H1 (cell line): ENCODE data around the gene SPAG8. TPM values are rescaled to one million over a fixed set of nuclear protein-coding genes. Genes with fewer than 3 reads are reported as not detected.

Experiments used
- CTCF ChIA-PET: fragments of 300-600 bp; sonication (Branson Sonifier 250); formaldehyde crosslinking; loops from one replicate; lab custom pipeline; 2021; ENCODE audit not compliant: partially characterized antibody; lab: Charles Lee
- POLR2A ChIA-PET: fragments of 300-600 bp; sonication (Branson Sonifier 250); formaldehyde crosslinking; loops from one replicate; lab custom pipeline; 2021; ENCODE audit warnings: inconsistent platforms; ENCODE audit not compliant: partially characterized antibody; lab: Charles Lee
- DNase-seq, 2 experiments: peaks; one replicate each; pipeline versions ENCODE4 v3.0.0 to v3.0.0-alpha.2; 2010 to 2022; ENCODE audit warnings: low spot score in 2 of 2, low read depth in 1 of 2, mixed read lengths in 1 of 2
- FAIRE-seq: peaks from 2 replicates; lab custom pipeline; 2011; peaks lifted over from hg19 to GRCh38; lab: Jason Lieb, UNC
- H2AFZ ChIP-seq: 2 replicates; pipeline ENCODE4 v1.8.1; 2012; ENCODE audit warnings: low read length, inconsistent platforms
- H2AK5ac ChIP-seq: 2 replicates; pipeline ENCODE4 v1.6.1; 2013; ENCODE audit warnings: low read depth, low read length
- H2BK120ac ChIP-seq: replicated peaks from 2 replicates; pipeline ENCODE3; 2013; ENCODE audit warnings: low read depth, low read length, inconsistent platforms
- H2BK12ac ChIP-seq: 2 replicates; pipeline ENCODE4 v1.6.1; 2013; ENCODE audit warnings: low read depth, low read length
- H2BK15ac ChIP-seq: 2 replicates; pipeline ENCODE4 v1.6.1; 2013; ENCODE audit warnings: low read length
- H2BK20ac ChIP-seq: 2 replicates; pipeline ENCODE4 v1.6.1; 2013; ENCODE audit warnings: low read length
- H2BK5ac ChIP-seq: 2 replicates; pipeline ENCODE4 v1.6.1; 2013; ENCODE audit warnings: low read depth, low read length
- H3K14ac ChIP-seq: 2 replicates; pipeline ENCODE4 v1.6.1; 2013; ENCODE audit warnings: inconsistent platforms; ENCODE audit not compliant: insufficient read length
- H3K18ac ChIP-seq: 2 replicates; pipeline ENCODE4 v1.6.1; 2013; ENCODE audit warnings: low read length; ENCODE audit errors: extremely low read depth
- H3K23ac ChIP-seq: 2 replicates; pipeline ENCODE4 v1.6.1; 2013; ENCODE audit warnings: inconsistent platforms; ENCODE audit not compliant: insufficient read length
- H3K23me2 ChIP-seq: 2 replicates; pipeline ENCODE4 v1.6.1; 2013; ENCODE audit warnings: low read depth, low read length
- H3K27ac ChIP-seq: 2 replicates; pipeline ENCODE4 v1.6.1; 2011; ENCODE audit warnings: low read depth, low read length, inconsistent platforms
- H3K27me3 ChIP-seq, 4 experiments: replicated peaks in 1 of 4; 1 replicate in 1 of 4; 2 replicates in 3 of 4; pipeline versions ENCODE4 v1.6.1 to v1.8.1; 2011 to 2013; ENCODE audit warnings: low read length in 3 of 4, mild to moderate bottlenecking in 3 of 4, inconsistent platforms in 2 of 4, mixed read lengths in 2 of 4, moderate library complexity in 1 of 4; ENCODE audit not compliant: control insufficient read depth in 3 of 4, insufficient read depth in 3 of 4; ENCODE audit errors: extremely low read depth in 1 of 4
- H3K36me3 ChIP-seq, 4 experiments: 2 replicates each; pipeline versions ENCODE4 v1.6.1 to v1.8.1; 2011 to 2013; ENCODE audit warnings: mild to moderate bottlenecking in 4 of 4, low read length in 3 of 4, moderate library complexity in 2 of 4, control low read depth in 1 of 4, inconsistent platforms in 1 of 4; ENCODE audit not compliant: insufficient read depth in 4 of 4, control insufficient read depth in 2 of 4
- H3K4ac ChIP-seq: replicated peaks from 2 replicates; pipeline ENCODE3; 2013; ENCODE audit warnings: low read length, low read depth, mixed read lengths, inconsistent platforms; ENCODE audit not compliant: insufficient read length
- H3K4me1 ChIP-seq, 4 experiments: replicated peaks in 1 of 4; 1 replicate in 1 of 4; 2 replicates in 3 of 4; pipeline versions ENCODE4 v1.6.1 to v1.8.1; 2011 to 2013; ENCODE audit warnings: low read length in 3 of 4, inconsistent platforms in 2 of 4, mixed read lengths in 1 of 4; ENCODE audit not compliant: insufficient read depth in 4 of 4, control insufficient read depth in 3 of 4
- H3K4me2 ChIP-seq, 2 experiments: 2 replicates each; pipeline versions ENCODE4 v1.6.1 to v1.8.1; 2011 to 2013; ENCODE audit warnings: low read depth in 2 of 2, low read length in 2 of 2, control low read depth in 1 of 2, inconsistent platforms in 1 of 2, mild to moderate bottlenecking in 1 of 2; ENCODE audit not compliant: insufficient read depth in 1 of 2
- H3K4me3 ChIP-seq, 4 experiments: fragments of 200-600, 300-600 bp in 1 of 4; sonication (generic), shearing (Covaris generic), sonication (Bioruptor Twin) in 1 of 4; 2 replicates each; pipeline versions ENCODE4 v1.5.1 to v1.8.1; 2011 to 2016; ENCODE audit warnings: low read length in 4 of 4, low read depth in 3 of 4, control low read depth in 2 of 4, inconsistent platforms in 2 of 4, mild to moderate bottlenecking in 2 of 4, mixed read lengths in 1 of 4, moderate library complexity in 1 of 4; ENCODE audit not compliant: insufficient read depth in 2 of 4; ENCODE audit errors: extremely low read depth in 1 of 4
- H3K56ac ChIP-seq: replicated peaks from 2 replicates; pipeline ENCODE3; 2013; ENCODE audit warnings: low read depth, mild to moderate bottlenecking, mixed read lengths, low read length, inconsistent platforms; ENCODE audit not compliant: insufficient read length
- H3K79me1 ChIP-seq: 2 replicates; pipeline ENCODE4 v1.6.1; 2013; ENCODE audit warnings: low read depth, low read length, control low read depth
- H3K79me2 ChIP-seq, 2 experiments: 2 replicates each; pipeline versions ENCODE4 v1.6.1 to v1.8.1; 2012 to 2013; ENCODE audit warnings: low read length in 2 of 2, mild to moderate bottlenecking in 2 of 2, inconsistent platforms in 1 of 2; ENCODE audit not compliant: insufficient read depth in 2 of 2, control insufficient read depth in 1 of 2
- H3K9ac ChIP-seq, 4 experiments: replicated peaks in 1 of 4; 1 replicate in 1 of 4; 2 replicates in 3 of 4; pipeline versions ENCODE4 v1.6.1 to v1.8.1; 2011 to 2013; ENCODE audit warnings: low read depth in 3 of 4, low read length in 3 of 4, control low read depth in 2 of 4, mild to moderate bottlenecking in 2 of 4, moderate library complexity in 2 of 4, inconsistent platforms in 1 of 4; ENCODE audit errors: extremely low read depth in 1 of 4
- H3K9me3 ChIP-seq, 2 experiments: 2 replicates each; pipeline versions ENCODE4 v1.6.1 to v1.8.1; 2012 to 2013; ENCODE audit warnings: mild to moderate bottlenecking in 2 of 2, moderate library complexity in 2 of 2, control low read depth in 1 of 2, inconsistent platforms in 1 of 2, low read depth in 1 of 2, low read length in 1 of 2, mixed read lengths in 1 of 2; ENCODE audit not compliant: insufficient read depth in 2 of 2
- H4K20me1 ChIP-seq, 2 experiments: replicated peaks in 1 of 2; 2 replicates each; pipeline versions ENCODE3 to v1.8.1; 2011 to 2013; ENCODE audit warnings: inconsistent platforms in 2 of 2, low read length in 2 of 2, mild to moderate bottlenecking in 1 of 2; ENCODE audit not compliant: insufficient read depth in 2 of 2, control insufficient read depth in 1 of 2
- H4K5ac ChIP-seq: 2 replicates; pipeline ENCODE4 v1.6.1; 2013; ENCODE audit warnings: low read length, low read depth, mixed read lengths, inconsistent platforms; ENCODE audit not compliant: insufficient read length
- H4K8ac ChIP-seq: 2 replicates; pipeline ENCODE4 v1.8.0; 2013; ENCODE audit warnings: mild to moderate bottlenecking, moderate library complexity, low read length, inconsistent platforms; ENCODE audit not compliant: insufficient read depth; ENCODE audit errors: extremely low read depth
- H4K91ac ChIP-seq: replicated peaks from 2 replicates; pipeline ENCODE3; 2013; ENCODE audit warnings: low read length, mixed read lengths, inconsistent platforms; ENCODE audit not compliant: insufficient read length
- KDM1A ChIP-seq: fragments of 200-600, 300-600 bp; sonication (generic); IDR thresholded peaks from 2 replicates; pipeline ENCODE4 v1.7.1; 2016; ENCODE audit warnings: mild to moderate bottlenecking, low read length, borderline replicate concordance
- MAFK ChIP-seq: IDR thresholded peaks from 2 replicates; pipeline ENCODE4 v1.6.1; 2012; ENCODE audit warnings: low read depth, mild to moderate bottlenecking, improper control_type of control experiment, low read length
- TAF7 ChIP-seq: optimal IDR thresholded peaks from 2 replicates; pipeline ENCODE3; 2011; ENCODE audit warnings: low read depth, mild to moderate bottlenecking, inconsistent platforms, low read length, moderate library complexity, borderline replicate concordance
- WGBS, 2 experiments: shearing (Covaris generic) in 1 of 2; methylation state at CpG; one replicate each; pipeline versions ENCODE4 v1.1.6 to v1.1.7; 2013 to 2015; ENCODE audit warnings: low lambda C conversion rate in 2 of 2, mixed read lengths in 2 of 2, inconsistent platforms in 1 of 2, low coverage in 1 of 2, missing lambda C conversion rate in 1 of 2; ENCODE audit not compliant: insufficient replicate concordance in 2 of 2, insufficient coverage in 1 of 2, insufficient read length in 1 of 2; ENCODE audit errors: extremely low coverage in 1 of 2, missing lambda C conversion rate in 1 of 2; 5-methylcytosine and 5-hydroxymethylcytosine counted together
- polyA plus RNA-seq, 7 experiments: library from polyadenylated mRNA; depleted of rRNA in 3 of 7; stranded (reverse) in 5 of 7; unstranded in 2 of 7; fragments of >200 nt in 5 of 7; fragments of 200-250 nt in 2 of 7; gene quantifications; 1 replicate in 5 of 7; 2 replicates in 1 of 7; 4 replicates in 1 of 7; pipeline versions ENCODE4 v1.2.1 to v1.2.3, GENCODE V29; 2011 to 2013; ENCODE audit warnings: missing spikeins in 2 of 7, mixed read lengths in 2 of 7
- total RNA-seq: library from RNA; stranded (reverse); fragmentation: NEBNext Ultra II Directional; extraction: Animal tissue kit (Norgen Biotek cat#: 25700); gene quantifications from 2 replicates; pipeline ENCODE4 v1.2.1, GENCODE V29; 2021

Gene SPAG8
- total and polyA plus RNA-seq, 2 of the 8 experiments (the other 6 are each of a cell fraction or from before 2014, with no cell fraction given) = 0.37 to 0.44 TPM

- no peaks in the 10 kb centered on the region for H3K27me3 ChIP-seq
- POLR2A ChIA-PET = interaction anchor here (0.7 to 1.7 kb wide), 9 partner anchors 11 to 47 kb away, joined by 3 to 4 read pairs (median 3); partner anchors contain the start of genes CREB3 and TLN1
- peak overlapping the region; percentile 56; the same call in 1 of the 2 replicates for H2BK5ac ChIP-seq
- H2AK5ac ChIP-seq = no peak overlapping the region
- 67% methylated on average over 7 of the region's 7 CpGs; no CpG with 5 or more reads in 1 of the 2 experiments for WGBS, 2 experiments
- TF ChIP-seq MAFK = no peak
- TF ChIP-seq KDM1A = no peak
- TF ChIP-seq TAF7 = no peak
- H2BK120ac ChIP-seq = no peak overlapping the region
- H3K18ac ChIP-seq = no peak overlapping the region
- no peak overlapping the region for H2AFZ ChIP-seq
- CTCF ChIA-PET = interaction anchor here (0.6 to 3.8 kb wide), 13 partner anchors 12 to 245 kb away, joined by 3 to 29 read pairs (median 4); partner anchors contain the start of genes GBA2, HINT2 and RGP1
- FAIRE-seq (no peak), DNase-seq (peak in 1 of 2 experiments; percentile 52)
- H4K20me1 ChIP-seq = no peaks in the 10 kb centered on the region
- H4K91ac ChIP-seq = no peak overlapping the region
- H3K23ac ChIP-seq = no peak overlapping the region
- no peaks in the 10 kb centered on the region for H3K23me2 ChIP-seq
- H3K4me2 ChIP-seq = peak overlapping the region; percentile 19 to 47; a peak in 3 of 4 replicates
- H2BK12ac ChIP-seq = no peak overlapping the region
- H2BK15ac ChIP-seq = no peak overlapping the region
- no peak overlapping the region for H4K8ac ChIP-seq
- H3K56ac ChIP-seq = no peak overlapping the region
- no peak overlapping the region for H2BK20ac ChIP-seq
- H3K4me3 ChIP-seq = no peak overlapping the region
- no peak overlapping the region for H4K5ac ChIP-seq
- no peaks in the 10 kb centered on the region for H3K9me3 ChIP-seq
- no peak overlapping the region for H3K4ac ChIP-seq
- no peak overlapping the region for H3K27ac ChIP-seq
- H3K79me2 ChIP-seq = no peaks in the 10 kb centered on the region
- no peaks in the 10 kb centered on the region for H3K36me3 ChIP-seq
- H3K4me1 ChIP-seq = peaks cover 0 to 6% (median 4%) of the 10 kb centered on the region in 4 experiments; a peak in 6 of 7 replicates
- H3K79me1 ChIP-seq = no peaks in the 10 kb centered on the region
- H3K9ac ChIP-seq = no peak overlapping the region; a peak in 1 of 7 replicates
- H3K14ac ChIP-seq = no peak overlapping the region
Measured at GRCh38 chr9:35774907-35775635, 37.0 kb downstream of the SPAG8 start.
